Measurements from ENCODE around the gene RAB38.

The RAB38 gene

DNA sequence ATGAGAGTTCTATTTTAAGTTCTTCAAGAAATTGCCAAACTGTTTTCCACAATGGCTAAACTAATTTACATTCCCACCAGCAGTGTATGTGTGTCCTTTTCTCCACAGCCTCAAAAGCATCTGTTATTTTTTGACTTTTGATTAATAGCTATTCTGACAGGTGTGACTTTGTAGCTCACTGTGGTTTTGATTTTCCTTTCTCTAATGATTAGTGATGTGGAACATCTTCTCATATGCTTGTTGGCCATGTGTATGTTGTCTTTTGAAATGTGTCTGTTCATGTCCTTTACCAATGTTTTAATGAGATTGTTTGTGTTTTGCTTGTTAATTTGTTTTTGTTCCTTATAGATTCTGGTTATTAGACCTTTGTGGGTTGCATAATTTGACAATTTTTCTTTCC lies 18.0 kb upstream of the RAB38 start:
- no peak overlapping the region for H3K4me3 ChIP-seq (ENCODE audit: low read depth in 1 of 2, low read length in 1 of 2)
- H3K9me3 ChIP-seq: no peaks in the 10 kb centered on the region
- no peaks in the 10 kb centered on the region for H3K27me3 ChIP-seq
- H3K27ac ChIP-seq: no peak overlapping the region
- no peaks in the 10 kb centered on the region for H3K36me3 ChIP-seq
- TF ChIP-seq, protein P1, sequence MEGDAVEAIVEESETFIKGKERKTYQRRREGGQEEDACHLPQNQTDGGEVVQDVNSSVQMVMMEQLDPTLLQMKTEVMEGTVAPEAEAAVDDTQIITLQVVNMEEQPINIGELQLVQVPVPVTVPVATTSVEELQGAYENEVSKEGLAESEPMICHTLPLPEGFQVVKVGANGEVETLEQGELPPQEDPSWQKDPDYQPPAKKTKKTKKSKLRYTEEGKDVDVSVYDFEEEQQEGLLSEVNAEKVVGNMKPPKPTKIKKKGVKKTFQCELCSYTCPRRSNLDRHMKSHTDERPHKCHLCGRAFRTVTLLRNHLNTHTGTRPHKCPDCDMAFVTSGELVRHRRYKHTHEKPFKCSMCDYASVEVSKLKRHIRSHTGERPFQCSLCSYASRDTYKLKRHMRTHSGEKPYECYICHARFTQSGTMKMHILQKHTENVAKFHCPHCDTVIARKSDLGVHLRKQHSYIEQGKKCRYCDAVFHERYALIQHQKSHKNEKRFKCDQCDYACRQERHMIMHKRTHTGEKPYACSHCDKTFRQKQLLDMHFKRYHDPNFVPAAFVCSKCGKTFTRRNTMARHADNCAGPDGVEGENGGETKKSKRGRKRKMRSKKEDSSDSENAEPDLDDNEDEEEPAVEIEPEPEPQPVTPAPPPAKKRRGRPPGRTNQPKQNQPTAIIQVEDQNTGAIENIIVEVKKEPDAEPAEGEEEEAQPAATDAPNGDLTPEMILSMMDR (IDR thresholded peaks at IDR 0.05): no peak
- H3K4me1 ChIP-seq (ENCODE audit: control insufficient read depth in 1 of 2, insufficient read depth in 1 of 2, low read depth in 1 of 2, low read length in 1 of 2): no peaks in the 10 kb centered on the region

DNA sequence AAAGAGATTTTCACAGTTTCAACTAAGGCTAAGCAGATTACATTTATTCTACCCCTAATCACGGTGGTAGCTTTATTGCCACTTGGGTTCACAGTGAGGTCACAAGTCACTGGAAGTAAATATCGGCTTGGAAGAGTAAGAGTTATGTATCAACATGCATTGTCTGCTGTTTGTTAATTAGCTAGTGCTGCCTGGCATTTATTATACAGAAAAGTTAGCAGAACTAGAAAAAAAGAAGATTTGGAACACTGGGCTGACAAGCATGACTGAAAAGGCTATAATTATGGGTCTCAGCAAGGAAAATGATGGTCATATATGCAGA lies 13.7 kb upstream of the RAB38 start:
- H3K36me3 ChIP-seq: no peaks in the 10 kb centered on the region
- TF ChIP-seq, protein P1 (IDR thresholded peaks at IDR 0.05): no peak

DNA sequence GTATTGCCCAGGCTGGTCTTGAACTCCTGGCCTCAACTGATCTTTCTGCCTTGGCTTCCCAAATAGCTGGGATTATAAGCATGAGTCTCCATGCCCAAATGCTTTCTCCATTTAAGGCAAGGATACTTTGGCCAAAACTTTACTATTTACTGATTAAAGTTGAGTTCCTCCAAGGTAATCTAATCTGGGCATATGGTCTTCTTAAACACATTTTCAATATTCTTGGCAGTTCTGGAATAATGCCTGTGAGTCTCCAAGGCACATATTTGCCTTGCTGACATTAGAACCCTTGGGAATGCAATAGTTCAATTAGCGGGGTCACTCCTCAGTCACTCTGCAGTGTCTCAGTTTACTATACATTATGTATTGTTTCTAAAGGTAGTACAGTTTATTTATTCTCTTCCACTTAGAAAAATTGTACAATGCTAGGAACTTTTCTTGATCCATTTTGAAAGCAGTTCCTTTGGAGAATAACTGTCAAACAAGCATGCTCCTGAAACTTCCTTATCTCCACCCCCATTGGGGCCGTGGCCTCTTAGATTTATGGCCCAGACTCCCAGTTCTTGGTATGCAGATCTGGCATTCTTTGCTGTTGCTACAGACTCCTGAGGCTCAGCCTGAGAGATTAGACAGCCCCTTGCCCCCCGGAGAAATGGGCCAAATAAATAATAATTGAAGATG lies 13.1 kb upstream of the RAB38 start:
- H3K36me3 ChIP-seq: no peaks in the 10 kb centered on the region
- H3K4me3 ChIP-seq (ENCODE audit: low read depth in 1 of 2, low read length in 1 of 2): no peak overlapping the region
- no peak overlapping the region for H3K27ac ChIP-seq
- H3K4me1 ChIP-seq (ENCODE audit: control insufficient read depth in 1 of 2, insufficient read depth in 1 of 2, low read depth in 1 of 2, low read length in 1 of 2): no peaks in the 10 kb centered on the region
- TF ChIP-seq, protein P1 (IDR thresholded peaks at IDR 0.05): no peak
- no peaks in the 10 kb centered on the region for H3K9me3 ChIP-seq
- H3K27me3 ChIP-seq: no peaks in the 10 kb centered on the region

More for the DNA sequence above, 13.7 kb upstream of the RAB38 start:
- no peak overlapping the region for H3K27ac ChIP-seq
- no peaks in the 10 kb centered on the region for H3K27me3 ChIP-seq
- no peaks in the 10 kb centered on the region for H3K4me1 ChIP-seq (ENCODE audit: control insufficient read depth in 1 of 2, insufficient read depth in 1 of 2, low read depth in 1 of 2, low read length in 1 of 2)
- no peaks in the 10 kb centered on the region for H3K9me3 ChIP-seq
- H3K4me3 ChIP-seq (ENCODE audit: low read depth in 1 of 2, low read length in 1 of 2): no peak overlapping the region

DNA sequence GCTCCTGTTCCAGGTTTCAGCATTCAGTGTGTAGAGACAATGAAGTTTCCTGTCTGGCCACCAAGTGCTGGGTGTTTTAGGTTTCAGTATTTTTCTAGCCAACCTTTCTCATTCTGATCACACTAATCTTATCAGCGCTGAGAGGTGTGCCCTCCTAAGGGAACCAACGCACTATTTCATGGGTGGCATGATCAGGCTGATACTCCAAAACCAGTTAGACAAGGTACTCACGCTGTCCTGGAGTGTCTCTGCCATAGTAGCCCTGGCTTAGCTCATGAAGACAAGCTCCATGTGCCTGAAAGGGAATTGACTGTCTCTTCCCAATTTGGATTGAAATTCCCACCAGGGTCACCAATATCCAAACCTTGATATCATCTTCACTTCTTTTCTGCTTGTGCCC lies 8.0 kb upstream of the RAB38 start:
- TF ChIP-seq, protein P1 (IDR thresholded peaks at IDR 0.05): no peak
- no peak overlapping the region for H3K27ac ChIP-seq
- no peaks in the 10 kb centered on the region for H3K36me3 ChIP-seq
- no peaks in the 10 kb centered on the region for H3K4me1 ChIP-seq (ENCODE audit: control insufficient read depth in 1 of 2, insufficient read depth in 1 of 2, low read depth in 1 of 2, low read length in 1 of 2)
- H3K4me3 ChIP-seq (ENCODE audit: low read depth in 1 of 2, low read length in 1 of 2): no peak overlapping the region
- H3K27me3 ChIP-seq: no peaks in the 10 kb centered on the region
- H3K9me3 ChIP-seq: no peaks in the 10 kb centered on the region

GRCh38 chr11:88181776-88182175 lies 6.5 kb upstream of the RAB38 start:
- no peaks in the 10 kb centered on the region for H3K9me3 ChIP-seq
- no peaks in the 10 kb centered on the region for H3K27me3 ChIP-seq
- TF ChIP-seq, protein P1 (IDR thresholded peaks at IDR 0.05): no peak
- no peak overlapping the region for H3K4me3 ChIP-seq (ENCODE audit: low read depth in 1 of 2, low read length in 1 of 2)
- no peaks in the 10 kb centered on the region for H3K36me3 ChIP-seq
- H3K27ac ChIP-seq: no peak overlapping the region
- H3K4me1 ChIP-seq (ENCODE audit: control insufficient read depth in 1 of 2, insufficient read depth in 1 of 2, low read depth in 1 of 2, low read length in 1 of 2): no peaks in the 10 kb centered on the region

Measured in neutrophil (primary cell).